Stimulated activated CD4-positive, alpha-beta T cell treated with anti-CD3 and anti-CD28 coated beads, Interleukin-12 subunit alpha, Interleukin-12 subunit beta, amount 100 ng/mL, for 48 hours (primary cell): Measurements from ENCODE around the gene PLCB1.

Experiments
- DNase-seq, 3 donors: peaks; one replicate each; pipeline ENCODE4 v3.0.0-alpha.2; 2020; ENCODE audit warnings: low read depth in 2 of 3, low spot score in 1 of 3

Gene PLCB1

GRCh38 chr20:8854571-8854970 is 722.5 kb downstream of the PLCB1 start:
- DNase-seq: no peak

- no peak for DNase-seq
Measured at GRCh38 chr20:8855315-8855714, 723.2 kb downstream of the PLCB1 start.

GRCh38 chr20:8856668-8857067 is 724.6 kb downstream of the PLCB1 start:
- DNase-seq: no peak

- DNase-seq: no peak
Measured at GRCh38 chr20:8858181-8858787, 726.2 kb downstream of the PLCB1 start.

- no peak for DNase-seq
Measured at GRCh38 chr20:8860011-8860495, 728.0 kb downstream of the PLCB1 start.

- DNase-seq: no peak
Measured at GRCh38 chr20:8862092-8862491, 730.0 kb downstream of the PLCB1 start.

GRCh38 chr20:8865636-8866035 is 733.6 kb downstream of the PLCB1 start:
- DNase-seq: no peak

- DNase-seq: no peak
Measured at GRCh38 chr20:8867038-8867740, 735.1 kb downstream of the PLCB1 start.

GRCh38 chr20:8870652-8871051 is 738.6 kb downstream of the PLCB1 start:
- DNase-seq: no peak

- no peak for DNase-seq
Measured at GRCh38 chr20:8874437-8874836, 742.4 kb downstream of the PLCB1 start.

- no peak for DNase-seq
Measured at GRCh38 chr20:8875586-8875985, 743.5 kb downstream of the PLCB1 start.

- DNase-seq: no peak
Measured at GRCh38 chr20:8876366-8876765, 744.3 kb downstream of the PLCB1 start.

GRCh38 chr20:8877294-8877693 is 745.2 kb downstream of the PLCB1 start:
- DNase-seq: no peak

GRCh38 chr20:8879669-8880068 is 747.6 kb downstream of the PLCB1 start:
- no peak for DNase-seq

- DNase-seq: no peak
Measured at GRCh38 chr20:8880085-8880853, 748.2 kb downstream of the PLCB1 start.

- DNase-seq: no peak
Measured at GRCh38 chr20:8891039-8891438, 759.0 kb downstream of the PLCB1 start.

GRCh38 chr20:8895472-8895871 is 763.4 kb downstream of the PLCB1 start:
- no peak for DNase-seq

GRCh38 chr20:8898823-8899222 is 766.8 kb downstream of the PLCB1 start:
- DNase-seq: no peak

GRCh38 chr20:8901237-8902025 is 769.4 kb downstream of the PLCB1 start:
- no peak for DNase-seq

GRCh38 chr20:8903655-8904605 is 771.9 kb downstream of the PLCB1 start:
- DNase-seq: no peak
